Glutamatergic neuron (in vitro differentiated cells): ENCODE measurements around the gene STH. TPM values are rescaled to one million over a fixed set of nuclear protein-coding genes. Genes with fewer than 3 reads are reported as not detected.
A peak's percentile ranks its signal among the peaks of the same experiment; 100 is the strongest.

Experiments used
- DNase-seq: peaks from one replicate; pipeline ENCODE4 v3.0.0; 2022
- H3K27ac Mint-ChIP-seq: one replicate; pipeline ENCODE4 v1.8.0; 2020; ENCODE audit warnings: mild to moderate bottlenecking, mixed read lengths, inconsistent platforms; ENCODE audit not compliant: unreplicated experiment
- H3K27me3 Mint-ChIP-seq: one replicate; pipeline ENCODE4 v1.8.0; 2020; ENCODE audit warnings: mild to moderate bottlenecking, moderate library complexity, mixed read lengths, inconsistent platforms; ENCODE audit not compliant: unreplicated experiment
- H3K36me3 Mint-ChIP-seq: one replicate; pipeline ENCODE4 v1.8.0; 2020; ENCODE audit warnings: mild to moderate bottlenecking, mixed read lengths, inconsistent platforms; ENCODE audit not compliant: unreplicated experiment
- H3K4me1 Mint-ChIP-seq: one replicate; pipeline ENCODE4 v1.8.0; 2020; ENCODE audit warnings: mild to moderate bottlenecking, low read depth, mixed read lengths, inconsistent platforms; ENCODE audit not compliant: unreplicated experiment
- H3K4me3 Mint-ChIP-seq: one replicate; pipeline ENCODE4 v1.8.0; 2020; ENCODE audit warnings: mild to moderate bottlenecking, mixed read lengths, inconsistent platforms; ENCODE audit not compliant: unreplicated experiment
- H3K9me3 Mint-ChIP-seq: one replicate; pipeline ENCODE4 v1.8.0; 2020; ENCODE audit warnings: mild to moderate bottlenecking, moderate library complexity, mixed read lengths, inconsistent platforms; ENCODE audit not compliant: unreplicated experiment
- CTCF ChIP-seq: fragments of 200-600 bp; sonication (generic); IDR thresholded peaks from one replicate; pipeline ENCODE4 v1.5.0; 2021; ENCODE audit not compliant: partially characterized antibody, unreplicated experiment
- total RNA-seq: library from RNA; stranded (reverse); fragmentation: NEBNext Ultra II Directional; extraction: Animal tissue kit (Norgen Biotek cat#: 25700); gene quantifications from one replicate; pipeline ENCODE4 v1.2.1, GENCODE V29; 2021; ENCODE audit not compliant: unreplicated experiment

The STH gene
- total RNA-seq, 1 donor from 2014 or later: 4.1 TPM

- peaks cover 5% of the 10 kb centered on the region for H3K4me1 Mint-ChIP-seq
- no peak overlapping the region for H3K4me3 Mint-ChIP-seq
- H3K9me3 Mint-ChIP-seq: peaks cover 3% of the 10 kb centered on the region
- no peak for DNase-seq
- H3K36me3 Mint-ChIP-seq: peaks cover 16% of the 10 kb centered on the region
- no peak for TF ChIP-seq CTCF
- H3K27ac Mint-ChIP-seq: peak overlapping the region; percentile 8
- H3K27me3 Mint-ChIP-seq: peaks cover 15% of the 10 kb centered on the region
These were observed 26.5 kb upstream of the STH start for GRCh38 chr17:45972531-45972930.

GRCh38 chr17:45973099-45973780 is 25.8 kb upstream of the STH start:
- Mint-ChIP-seq H3K4me3 (no peak overlapping the region), H3K36me3 (peaks cover 12% of the 10 kb centered on the region), H3K27ac (no peak overlapping the region), H3K9me3 (peaks cover 3% of the 10 kb centered on the region), H3K4me1 (peaks cover 5% of the 10 kb centered on the region), H3K27me3 (peaks cover 12% of the 10 kb centered on the region)
- TF ChIP-seq CTCF: no peak
- DNase-seq: no peak

DNA sequence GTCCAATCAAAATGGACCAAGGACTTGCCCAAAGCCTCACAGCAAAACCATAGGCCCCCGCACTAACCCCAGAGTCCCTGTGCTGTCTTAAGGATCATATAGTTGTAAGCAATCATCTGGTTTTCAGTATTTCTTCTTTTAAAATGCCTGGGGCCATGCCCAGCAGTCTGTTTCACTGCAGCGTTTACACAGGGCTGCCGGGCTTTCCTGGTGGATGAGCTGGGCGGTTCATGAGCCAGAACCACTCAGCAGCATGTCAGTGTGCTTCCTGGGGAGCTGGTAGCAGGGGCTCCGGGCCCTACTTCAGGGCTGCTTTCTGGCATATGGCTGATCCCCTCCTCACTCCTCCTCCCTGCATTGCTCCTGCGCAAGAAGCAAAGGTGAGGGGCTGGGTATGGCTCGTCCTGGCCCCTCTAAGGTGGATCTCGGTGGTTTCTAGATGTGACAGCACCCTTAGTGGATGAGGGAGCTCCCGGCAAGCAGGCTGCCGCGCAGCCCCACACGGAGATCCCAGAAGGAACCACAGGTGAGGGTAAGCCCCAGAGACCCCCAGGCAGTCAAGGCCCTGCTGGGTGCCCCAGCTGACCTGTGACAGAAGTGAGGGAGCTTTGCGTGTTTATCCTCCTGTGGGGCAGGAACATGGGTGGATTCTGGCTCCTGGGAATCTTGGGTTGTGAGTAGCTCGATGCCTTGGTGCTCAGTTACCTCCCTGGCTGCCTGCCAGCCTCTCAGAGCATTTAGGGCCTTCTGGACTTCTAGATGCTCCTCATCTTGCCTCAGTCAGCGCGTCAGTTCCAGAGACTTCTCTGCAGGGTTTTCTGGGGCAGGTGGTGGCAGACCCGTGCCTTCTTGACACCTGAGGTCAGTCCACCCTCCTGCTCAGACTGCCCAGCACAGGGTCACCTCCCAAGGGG is 24.8 kb upstream of the STH start:
- TF ChIP-seq CTCF: no peak
- Mint-ChIP-seq H3K9me3 (peaks cover 3% of the 10 kb centered on the region), H3K27ac (no peak overlapping the region), H3K27me3 (peaks cover 12% of the 10 kb centered on the region), H3K4me3 (no peak overlapping the region), H3K36me3 (peaks cover 12% of the 10 kb centered on the region), H3K4me1 (peaks cover 5% of the 10 kb centered on the region)
- no peak for DNase-seq

- Mint-ChIP-seq H3K4me3 (no peak overlapping the region), H3K9me3 (peaks cover 3% of the 10 kb centered on the region), H3K4me1 (peaks cover 5% of the 10 kb centered on the region), H3K36me3 (peaks cover 5% of the 10 kb centered on the region), H3K27ac (no peak overlapping the region), H3K27me3 (peaks cover 8% of the 10 kb centered on the region)
- DNase-seq: no peak
- TF ChIP-seq CTCF: no peak
These were observed 24.0 kb upstream of the STH start for GRCh38 chr17:45974916-45975630.
